Calu3 (cell line): ENCODE measurements around the gene LOXL4. TPM values are rescaled to one million over a fixed set of nuclear protein-coding genes. Genes with fewer than 3 reads are reported as not detected.

Experiments
- BruUV-seq: library from RNA; stranded (reverse); fragments of 400-500 nt; replicated peaks from 2 replicates; lab custom pipeline; 2021; lab: Mats Ljungman, UMichigan
- CTCF ChIA-PET: fragments of 300-600 bp; sonication (Branson Sonifier 250); formaldehyde crosslinking; loops from one replicate; lab custom pipeline; 2022; ENCODE audit warnings: antibody characterized with exemption; lab: Charles Lee
- DNase-seq: peaks from one replicate; pipeline ENCODE4 v3.0.0; 2022
- H3K27ac Mint-ChIP-seq: one replicate; pipeline ENCODE4 v1.8.0; 2022; ENCODE audit warnings: mixed read lengths; ENCODE audit not compliant: unreplicated experiment
- H3K27me3 Mint-ChIP-seq: one replicate; pipeline ENCODE4 v1.8.0; 2022; ENCODE audit warnings: mixed read lengths; ENCODE audit not compliant: unreplicated experiment
- H3K36me3 Mint-ChIP-seq: one replicate; pipeline ENCODE4 v1.8.0; 2022; ENCODE audit warnings: mild to moderate bottlenecking, moderate library complexity, mixed read lengths; ENCODE audit not compliant: insufficient read depth, unreplicated experiment
- H3K4me1 Mint-ChIP-seq: one replicate; pipeline ENCODE4 v1.8.0; 2022; ENCODE audit warnings: mild to moderate bottlenecking, low read depth, mixed read lengths; ENCODE audit not compliant: unreplicated experiment
- H3K4me3 Mint-ChIP-seq: one replicate; pipeline ENCODE4 v1.8.0; 2022; ENCODE audit warnings: mild to moderate bottlenecking, low read depth, moderate library complexity, mixed read lengths; ENCODE audit not compliant: unreplicated experiment
- H3K9me3 Mint-ChIP-seq: one replicate; pipeline ENCODE4 v1.8.0; 2022; ENCODE audit warnings: low read depth, mixed read lengths; ENCODE audit not compliant: unreplicated experiment
- CTCF ChIP-seq: fragments of 200-600 bp; IDR thresholded peaks from one replicate; pipeline ENCODE4 v1.8.0; 2022; ENCODE audit warnings: antibody characterized with exemption; ENCODE audit not compliant: unreplicated experiment
- intact Hi-C: fragments of 100-400 bp; cut with micrococcal nuclease; formaldehyde crosslinking; loops from one replicate; pipeline ENCODE4 v1.10.0; 2022; ENCODE audit not compliant: unreplicated experiment
- total RNA-seq: library from RNA; stranded (reverse); gene quantifications from 2 replicates; pipeline ENCODE4 v1.2.3, GENCODE V29; 2022

Gene LOXL4
- total RNA-seq, 1 experiment from 2014 or later: 2.2 TPM

GRCh38 chr10:98299341-98299740 lies 31.3 kb upstream of the LOXL4 start:
- no peaks in the 10 kb centered on the region for H3K36me3 Mint-ChIP-seq
- CTCF ChIA-PET: no interaction called here
- no peak overlapping the region for H3K4me3 Mint-ChIP-seq
- H3K4me1 Mint-ChIP-seq: peaks cover 9% of the 10 kb centered on the region
- H3K27me3 Mint-ChIP-seq: peaks cover 24% of the 10 kb centered on the region
- no TSS peak for BruUV-seq
- no peak for DNase-seq
- intact Hi-C loops: no loop called here
- no peaks in the 10 kb centered on the region for H3K9me3 Mint-ChIP-seq
- H3K27ac Mint-ChIP-seq: no peak overlapping the region
- TF ChIP-seq CTCF: no peak

- no peaks in the 10 kb centered on the region for H3K36me3 Mint-ChIP-seq
- intact Hi-C loops: no loop called here
- DNase-seq: no peak
- peaks cover 16% of the 10 kb centered on the region for H3K4me1 Mint-ChIP-seq
- CTCF ChIA-PET: interaction anchor here (0.6 to 1.8 kb wide), 2 partner anchors 12 to 1466 kb away, joined by 5 read pairs; no protein-coding TSS in a partner anchor
- TF ChIP-seq CTCF: no peak
- H3K9me3 Mint-ChIP-seq: no peaks in the 10 kb centered on the region
- BruUV-seq: no TSS peak
- H3K4me3 Mint-ChIP-seq: no peak overlapping the region
- no peak overlapping the region for H3K27ac Mint-ChIP-seq
- H3K27me3 Mint-ChIP-seq: peaks cover 24% of the 10 kb centered on the region
These were observed 28.5 kb upstream of the LOXL4 start for GRCh38 chr10:98296524-98296923.

- no TSS peak for BruUV-seq
- intact Hi-C loops: no loop called here
- TF ChIP-seq CTCF: no peak
- Mint-ChIP-seq H3K27me3 (peaks cover 21% of the 10 kb centered on the region), H3K4me1 (peaks cover 16% of the 10 kb centered on the region), H3K27ac (no peak overlapping the region), H3K36me3 (no peaks in the 10 kb centered on the region), H3K9me3 (no peaks in the 10 kb centered on the region), H3K4me3 (no peak overlapping the region)
- no peak for DNase-seq
- CTCF ChIA-PET: interaction anchor here (0.6 to 1.8 kb wide), 2 partner anchors 13 to 1467 kb away, joined by 5 read pairs; no protein-coding TSS in a partner anchor
These were observed 27.9 kb upstream of the LOXL4 start for GRCh38 chr10:98295907-98296306.

- DNase-seq: no peak
- intact Hi-C loops: no loop called here
- Mint-ChIP-seq H3K27me3 (peaks cover 16% of the 10 kb centered on the region), H3K36me3 (no peaks in the 10 kb centered on the region), H3K9me3 (no peaks in the 10 kb centered on the region), H3K27ac (no peak overlapping the region), H3K4me1 (peaks cover 16% of the 10 kb centered on the region), H3K4me3 (no peak overlapping the region)
- CTCF ChIA-PET: interaction anchor here (1.8 kb wide), 1 partner anchor 14 kb away, joined by 5 read pairs; no protein-coding TSS in a partner anchor
- TF ChIP-seq CTCF: no peak
- no TSS peak for BruUV-seq
These were observed 27.4 kb upstream of the LOXL4 start for GRCh38 chr10:98295401-98295811.
